IPS-18c (cell line): Measurements from ENCODE around the gene FHOD3.

Experiments used
- H3K4me3 ChIP-seq: 2 replicates; pipeline ENCODE4 v1.7.0; 2013; ENCODE audit warnings: low read depth, mild to moderate bottlenecking, low read length, moderate library complexity; ENCODE audit not compliant: insufficient read depth
- H3K9me3 ChIP-seq: one replicate; pipeline ENCODE4 v1.6.1; 2013; ENCODE audit warnings: mild to moderate bottlenecking, low read length, moderate library complexity; ENCODE audit not compliant: control insufficient read depth, insufficient read depth

FHOD3 gene

DNA sequence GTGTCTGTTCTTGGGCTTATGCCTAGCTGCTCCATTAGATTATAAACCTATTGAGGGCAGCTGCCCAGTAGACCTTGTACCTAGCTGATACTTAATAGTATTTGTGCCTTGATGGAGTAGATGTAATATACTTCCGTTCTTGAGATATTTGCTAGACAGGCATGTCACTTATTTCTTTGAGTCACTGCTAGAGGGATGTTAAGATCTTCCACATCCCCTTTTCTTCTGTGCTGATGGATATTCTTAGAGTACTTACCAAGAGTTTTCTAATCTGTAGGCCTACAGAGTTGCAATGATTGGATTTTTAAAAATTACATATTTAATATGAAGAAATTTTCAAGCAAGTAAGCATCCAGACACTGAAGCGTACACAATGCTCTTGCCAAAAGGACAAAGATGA, 304.6 kb downstream of the FHOD3 start:
- H3K4me3 ChIP-seq, result no peak overlapping the region

DNA sequence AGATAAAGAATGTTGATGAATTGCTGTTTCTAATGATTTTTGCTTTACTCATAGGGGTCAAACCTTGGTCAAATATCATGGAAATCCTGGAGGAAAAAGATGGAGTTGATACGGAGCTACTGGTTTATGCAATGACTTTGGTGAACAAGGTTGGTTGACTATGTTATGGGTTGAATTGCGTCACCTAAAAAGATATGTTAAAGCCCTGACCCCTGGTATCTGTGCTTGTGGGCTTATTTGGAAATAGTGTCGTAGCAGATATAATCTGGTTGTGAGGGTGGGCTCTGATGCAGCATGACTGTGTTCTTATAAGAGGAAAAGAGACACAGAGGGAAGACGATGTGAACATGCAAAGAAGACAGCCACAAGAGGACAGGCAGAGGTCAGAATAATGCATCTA, 305.1 kb downstream of the FHOD3 start:
- H3K4me3 ChIP-seq, result no peak overlapping the region
- no peaks in the 10 kb centered on the region for H3K9me3 ChIP-seq

More for the DNA sequence above, 304.6 kb downstream of the FHOD3 start:
- H3K9me3 ChIP-seq, result no peaks in the 10 kb centered on the region

DNA sequence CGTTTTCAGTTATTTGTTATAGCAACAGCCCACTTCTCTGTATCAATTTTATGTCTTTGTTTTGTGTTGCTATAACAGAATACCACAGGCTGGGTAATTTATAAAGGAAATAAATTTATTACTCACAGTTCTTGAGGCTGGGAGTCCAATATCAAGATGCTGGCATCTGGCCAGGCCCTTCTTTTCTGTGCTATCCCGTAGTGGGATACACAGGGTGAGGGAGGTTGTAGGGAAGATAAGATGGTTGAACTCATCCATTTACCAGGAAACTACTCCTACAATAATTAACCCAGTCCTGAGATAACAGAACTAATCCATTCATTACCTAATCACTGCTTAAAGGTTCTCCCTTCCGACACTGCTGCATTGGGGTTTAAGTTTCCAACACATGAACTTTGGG, 310.6 kb downstream of the FHOD3 start:
- no peak overlapping the region for H3K4me3 ChIP-seq
- H3K9me3 ChIP-seq, result no peaks in the 10 kb centered on the region

DNA sequence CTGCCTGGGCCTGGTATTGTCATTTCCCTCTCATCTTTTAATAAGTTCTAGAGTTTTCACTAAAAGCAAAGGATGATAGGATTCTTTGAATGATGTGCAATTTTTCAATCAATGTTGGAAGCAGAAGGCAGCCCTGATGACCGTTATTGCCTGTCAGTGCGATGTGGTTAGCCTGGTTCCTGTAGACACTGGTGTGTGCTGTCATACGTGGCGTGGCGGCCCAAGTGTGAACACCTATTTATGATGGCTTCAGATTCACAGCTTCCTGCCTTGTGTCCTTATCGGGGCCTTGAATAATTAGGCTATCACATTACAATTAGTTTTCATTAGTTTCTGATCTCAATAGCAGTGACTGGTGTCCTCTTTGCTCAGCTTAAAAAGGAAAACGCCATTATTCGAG, 312.7 kb downstream of the FHOD3 start:
- Histone ChIP-seq H3K9me3 (peaks cover 4% of the 10 kb centered on the region), H3K4me3 (no peak overlapping the region)

DNA sequence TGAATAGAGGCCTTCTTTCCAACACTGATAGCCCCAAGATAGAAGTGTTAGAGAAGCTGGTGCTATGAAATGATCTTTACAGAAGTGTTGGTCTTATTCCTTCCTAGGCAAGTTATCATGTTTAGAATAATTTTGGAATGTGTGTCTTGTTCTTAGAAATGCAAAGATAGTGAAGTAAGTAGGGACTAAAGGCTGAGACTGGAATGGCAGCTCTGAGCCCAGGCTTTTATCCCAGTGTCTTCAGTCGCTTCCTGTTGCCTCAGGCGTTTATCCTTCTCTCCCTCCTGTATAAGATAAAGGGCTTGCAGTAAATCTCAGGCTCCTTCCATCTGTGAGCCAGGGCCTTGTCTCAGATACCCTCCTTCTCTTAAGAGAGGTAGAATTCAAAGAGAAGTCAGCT, 313.1 kb downstream of the FHOD3 start:
- H3K9me3 ChIP-seq, result peaks cover 4% of the 10 kb centered on the region
- no peak overlapping the region for H3K4me3 ChIP-seq

DNA sequence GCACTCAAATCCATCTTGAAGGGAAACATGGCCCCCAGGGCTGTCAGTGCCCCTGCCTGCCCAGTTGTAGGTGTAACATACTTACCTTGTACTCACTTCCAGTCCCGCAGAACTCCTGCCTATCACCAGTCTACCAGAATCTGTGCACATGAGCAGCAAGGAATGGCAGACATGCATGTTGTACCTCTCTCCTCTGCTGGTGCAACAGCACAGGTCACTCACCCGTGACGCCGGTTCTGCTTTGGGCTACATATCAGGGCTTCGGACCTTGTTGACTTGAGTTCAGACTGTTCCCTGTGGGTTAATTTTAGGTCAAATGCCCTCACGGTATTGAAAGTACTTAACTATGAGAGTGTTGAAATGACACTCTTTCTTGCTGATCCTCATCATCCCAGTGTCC, 315.6 kb downstream of the FHOD3 start:
- Histone ChIP-seq H3K9me3 (peaks cover 4% of the 10 kb centered on the region), H3K4me3 (no peak overlapping the region)

DNA sequence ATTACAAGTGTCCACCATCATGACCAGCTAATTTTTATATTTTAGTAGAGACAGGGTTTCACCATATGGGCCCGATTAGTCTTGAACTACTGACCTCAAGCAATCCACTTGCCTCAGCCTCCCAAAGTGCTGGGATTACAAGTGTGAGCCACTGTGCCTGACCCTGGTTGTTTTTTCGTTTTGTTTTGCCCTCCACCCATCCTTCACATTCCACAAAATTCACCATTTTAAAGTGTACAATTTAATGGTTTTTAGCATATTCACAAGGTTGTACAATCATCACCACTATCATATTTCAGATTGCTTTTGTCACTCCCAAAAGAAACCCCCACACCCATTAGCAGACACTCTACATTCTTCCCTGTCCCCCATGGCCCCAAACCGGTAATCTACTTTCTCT, 316.3 kb downstream of the FHOD3 start:
- no peak overlapping the region for H3K4me3 ChIP-seq
- H3K9me3 ChIP-seq, result peaks cover 4% of the 10 kb centered on the region

DNA sequence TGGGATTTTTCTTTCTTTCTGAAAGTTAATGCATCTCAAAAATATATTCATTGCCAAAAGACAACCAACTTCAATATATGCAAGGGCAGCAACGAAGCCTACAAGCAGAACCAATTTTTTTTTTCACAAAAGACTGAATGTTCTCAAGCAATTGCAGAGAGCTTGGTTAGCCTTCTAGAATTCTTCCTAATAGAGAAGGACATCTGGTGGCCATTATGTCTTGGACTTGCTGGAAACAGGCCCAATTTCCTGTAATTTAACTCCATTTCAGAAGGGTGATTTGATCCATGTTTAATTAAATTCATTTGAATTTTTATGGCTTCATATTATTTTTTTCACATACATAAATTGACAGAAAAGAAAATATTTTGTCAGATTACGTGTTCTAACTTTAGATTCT, 323.3 kb downstream of the FHOD3 start:
- H3K9me3 ChIP-seq, result no peaks in the 10 kb centered on the region
- H3K4me3 ChIP-seq, result no peak overlapping the region

DNA sequence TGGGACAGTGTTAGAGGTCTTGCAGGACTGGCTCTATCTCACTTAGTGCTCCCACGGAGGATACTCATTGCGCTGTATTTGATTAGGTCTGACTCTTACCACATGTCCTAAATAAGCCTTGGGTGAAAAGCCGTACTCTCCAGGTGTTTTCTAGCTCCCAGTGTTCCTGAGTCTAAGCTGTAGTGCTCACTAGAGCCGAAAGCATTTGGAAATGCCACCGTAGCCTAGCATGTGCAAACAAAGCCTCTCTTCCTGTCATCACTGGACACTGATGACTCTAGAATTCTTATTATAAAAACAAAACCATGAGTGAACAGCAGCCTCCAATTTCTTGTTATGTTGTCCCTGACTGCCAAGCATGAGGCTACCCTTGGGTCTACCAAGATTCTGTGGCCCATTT, 325.1 kb downstream of the FHOD3 start:
- Histone ChIP-seq H3K9me3 (no peaks in the 10 kb centered on the region), H3K4me3 (no peak overlapping the region)

DNA sequence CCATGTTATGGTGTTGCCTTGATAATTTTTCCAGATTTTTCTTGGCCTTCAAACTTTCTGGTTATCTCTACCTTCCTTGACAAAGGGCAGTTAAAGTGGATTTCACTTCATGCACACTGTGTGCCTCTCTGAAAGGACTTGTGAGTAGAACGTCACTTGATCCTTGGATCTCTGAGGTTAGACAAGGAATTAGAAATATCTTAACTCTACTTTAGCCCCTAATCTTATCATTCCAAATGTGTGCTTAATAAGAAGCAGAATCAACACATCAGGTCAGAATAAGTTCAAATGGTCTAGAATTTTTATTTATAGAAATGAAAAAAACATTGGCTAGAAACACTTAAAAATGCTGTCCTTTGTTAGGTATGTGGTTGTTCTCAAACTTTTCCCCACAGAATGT, 325.6 kb downstream of the FHOD3 start:
- H3K4me3 ChIP-seq, result no peak overlapping the region
- no peaks in the 10 kb centered on the region for H3K9me3 ChIP-seq

DNA sequence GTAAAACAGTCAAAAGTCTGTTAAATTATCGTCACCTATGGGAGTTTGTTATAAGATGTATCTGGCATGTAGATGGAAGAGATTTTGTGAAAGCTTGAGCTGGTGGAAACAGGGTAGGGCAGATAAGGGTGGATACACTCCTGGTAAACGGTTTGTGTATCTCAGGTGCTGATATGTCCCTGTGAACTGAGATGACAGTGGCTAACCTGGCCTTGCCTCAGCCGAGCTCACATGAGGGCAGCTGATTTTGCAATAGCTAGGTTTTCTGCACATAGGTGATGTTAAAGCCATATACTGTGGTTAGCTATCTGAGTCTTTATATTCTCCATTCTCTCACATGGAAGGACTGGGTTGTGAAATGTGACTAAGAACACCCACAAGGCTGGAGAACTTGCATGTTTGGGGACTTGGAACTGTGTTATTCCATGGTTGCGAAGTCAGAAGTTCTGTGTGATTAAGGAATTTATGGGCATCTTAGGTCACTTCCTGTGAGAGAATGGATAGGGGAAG, 326.2 kb downstream of the FHOD3 start:
- Histone ChIP-seq H3K9me3 (no peaks in the 10 kb centered on the region), H3K4me3 (no peak overlapping the region)

DNA sequence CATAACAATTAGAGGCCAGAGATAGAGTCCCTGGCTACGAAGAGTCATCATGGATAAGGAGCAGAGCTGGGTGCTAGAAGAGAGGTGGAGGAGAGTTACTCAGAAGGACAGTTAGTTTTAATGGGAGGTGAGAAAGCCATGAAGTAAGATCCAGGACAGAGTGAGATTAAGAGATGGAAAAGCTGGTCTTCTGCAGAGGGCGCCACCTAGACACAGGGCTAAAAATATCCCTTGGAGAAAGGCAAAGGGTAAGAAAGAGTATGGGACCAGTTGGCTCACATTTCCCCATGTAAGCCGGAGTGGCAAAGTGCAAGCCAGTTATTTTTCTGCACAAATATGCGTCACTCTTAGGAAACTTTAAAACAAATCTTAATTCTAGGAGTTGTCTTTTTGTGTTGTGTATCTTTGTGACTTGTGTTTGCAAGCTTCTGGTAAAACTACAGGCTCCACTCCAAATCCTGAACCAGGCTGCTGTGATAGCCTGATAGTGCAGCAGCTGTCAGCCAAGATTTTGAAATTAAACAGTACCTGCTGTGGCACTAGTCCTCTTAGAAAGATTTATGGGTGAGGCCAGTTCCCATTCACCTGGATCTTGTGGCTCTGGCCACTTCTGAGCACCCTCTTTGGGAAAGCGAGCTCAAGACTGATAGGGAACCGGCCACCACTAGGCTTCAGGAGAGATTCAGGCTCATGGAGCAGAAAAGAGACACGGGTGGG, 327.1 kb downstream of the FHOD3 start:
- Histone ChIP-seq H3K9me3 (no peaks in the 10 kb centered on the region), H3K4me3 (no peak overlapping the region)

DNA sequence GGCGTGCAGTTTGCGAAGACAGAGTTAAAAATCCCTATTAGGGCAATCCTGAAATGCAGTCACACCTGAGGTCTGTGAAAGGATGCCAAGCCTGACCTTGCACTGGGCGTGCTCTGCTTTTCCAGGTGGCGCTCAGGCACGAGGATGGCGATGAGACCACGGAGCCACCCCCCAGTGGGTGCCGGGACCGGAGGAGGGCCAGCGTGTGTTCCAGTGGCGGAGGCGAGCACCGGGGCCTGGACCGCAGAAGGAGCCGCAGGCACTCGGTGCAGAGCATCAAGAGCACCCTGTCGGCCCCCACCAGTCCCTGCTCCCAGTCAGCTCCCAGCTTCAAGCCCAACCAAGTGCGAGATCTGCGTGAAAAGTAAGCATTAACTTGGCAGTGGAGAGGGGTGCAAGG, 327.9 kb downstream of the FHOD3 start:
- H3K4me3 ChIP-seq, result no peak overlapping the region
- no peaks in the 10 kb centered on the region for H3K9me3 ChIP-seq

DNA sequence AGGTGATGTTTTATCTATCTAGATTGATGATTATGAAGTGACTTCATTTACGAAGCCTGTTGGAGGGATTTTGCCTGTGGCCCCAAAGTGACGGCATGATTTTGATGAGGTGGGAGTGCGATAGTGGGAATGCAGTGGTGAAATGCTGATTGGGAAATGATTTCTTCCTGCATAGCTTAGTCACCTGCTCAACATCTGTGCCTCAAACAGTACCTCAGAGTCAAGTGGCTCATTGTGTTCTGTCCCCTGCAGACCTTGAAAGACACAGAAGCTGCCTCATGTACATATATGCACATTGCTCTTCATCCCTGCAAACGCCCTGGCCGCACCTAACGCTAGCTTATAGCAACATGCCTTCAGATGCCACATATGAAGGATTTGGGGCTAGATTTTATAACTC, 330.1 kb downstream of the FHOD3 start:
- Histone ChIP-seq H3K4me3 (no peak overlapping the region), H3K9me3 (no peaks in the 10 kb centered on the region)

DNA sequence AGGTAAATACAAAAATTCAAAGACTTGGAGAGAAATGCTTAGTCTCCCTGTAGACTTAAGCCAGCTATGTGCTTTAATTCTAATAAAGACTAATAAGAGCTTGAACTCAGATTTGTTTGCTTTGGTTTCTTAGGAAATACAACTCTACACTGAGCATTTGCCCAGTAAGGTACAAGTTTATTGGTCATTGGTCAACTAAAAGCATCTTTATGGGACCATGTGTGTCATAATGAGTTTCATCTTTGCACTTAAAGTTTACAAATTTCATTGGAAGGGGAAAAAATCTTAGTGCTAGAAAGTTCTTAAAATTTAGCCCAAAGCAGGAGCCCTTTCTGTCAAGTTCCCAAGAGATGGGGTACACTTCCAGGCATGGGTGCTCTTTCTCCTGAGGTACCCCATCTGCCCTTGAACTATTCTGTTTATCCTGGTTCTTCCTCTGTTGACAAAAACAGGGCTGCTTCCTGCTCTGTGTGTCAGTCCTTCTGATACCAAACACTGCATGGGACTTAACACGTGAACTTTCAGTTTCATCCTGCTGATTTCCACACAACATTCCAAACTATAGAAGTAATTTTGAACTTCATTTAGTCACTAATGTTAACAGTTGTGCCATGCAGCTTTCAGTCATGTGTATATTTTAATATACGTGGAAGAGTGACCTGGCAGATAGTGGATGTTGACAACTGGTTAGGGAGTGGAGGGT, 331.1 kb downstream of the FHOD3 start:
- H3K4me3 ChIP-seq, result no peak overlapping the region
- H3K9me3 ChIP-seq, result no peaks in the 10 kb centered on the region

DNA sequence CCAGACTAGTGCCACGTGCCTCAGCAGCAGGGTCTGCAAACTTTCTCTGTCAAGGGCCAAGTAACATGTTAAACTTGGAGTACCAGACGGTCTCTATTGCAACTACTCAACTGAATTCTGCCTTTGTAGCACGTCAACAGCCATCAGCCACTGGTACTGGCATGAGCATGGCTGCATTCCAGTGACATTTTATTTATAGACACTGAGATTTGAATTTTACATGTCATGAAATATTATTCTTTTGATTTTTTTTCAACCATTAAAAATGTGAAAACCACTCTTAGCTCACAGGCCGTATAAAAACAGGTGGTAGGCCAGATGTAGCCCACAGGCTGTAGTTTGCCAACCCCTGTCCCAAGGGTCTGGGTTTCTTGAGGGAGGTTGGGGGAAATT, 331.6 kb downstream of the FHOD3 start:
- no peaks in the 10 kb centered on the region for H3K9me3 ChIP-seq
- no peak overlapping the region for H3K4me3 ChIP-seq

DNA sequence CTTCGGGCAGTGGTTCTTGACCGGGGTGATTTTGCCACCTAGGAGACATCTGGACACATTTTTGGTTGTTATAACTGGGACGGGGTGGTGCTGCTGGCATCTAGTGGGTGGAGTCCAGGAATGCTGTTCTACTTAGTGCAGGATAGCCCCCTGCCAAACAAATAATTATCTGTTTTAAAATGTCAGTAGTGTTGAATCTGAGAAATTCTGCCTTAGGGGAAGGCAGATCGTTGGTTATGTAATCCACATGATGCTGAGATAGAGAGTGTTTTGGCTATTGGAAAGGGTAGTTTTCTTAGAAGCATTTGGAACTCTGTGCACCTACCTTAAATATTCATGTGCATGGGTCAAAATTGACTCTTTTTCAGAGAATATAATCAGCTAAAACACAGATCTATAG, 332.3 kb downstream of the FHOD3 start:
- no peaks in the 10 kb centered on the region for H3K9me3 ChIP-seq
- H3K4me3 ChIP-seq, result no peak overlapping the region

DNA sequence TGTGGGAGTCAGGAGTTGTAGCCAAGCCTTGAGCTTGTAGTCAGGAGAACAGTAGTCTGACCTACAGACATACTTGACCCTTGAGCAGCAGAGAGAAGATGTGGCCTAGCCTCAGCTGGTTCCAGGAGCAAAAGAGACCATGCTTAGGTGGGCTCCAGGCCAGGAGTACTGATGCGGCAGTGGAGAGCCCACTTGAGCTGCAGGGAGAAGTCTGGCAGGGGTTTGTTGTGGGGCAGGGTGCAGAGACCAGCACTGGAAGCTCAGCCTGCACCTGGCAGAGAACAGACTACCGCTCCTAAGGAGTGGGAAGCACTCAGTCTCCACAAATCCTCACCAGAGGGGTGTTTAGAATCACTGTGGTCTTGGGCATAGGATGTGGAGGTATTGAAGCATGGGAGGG, 333.4 kb downstream of the FHOD3 start:
- H3K4me3 ChIP-seq, result no peak overlapping the region
- no peaks in the 10 kb centered on the region for H3K9me3 ChIP-seq
